ENCODE measurements around the gene KPNB1.

Gene KPNB1

DNA sequence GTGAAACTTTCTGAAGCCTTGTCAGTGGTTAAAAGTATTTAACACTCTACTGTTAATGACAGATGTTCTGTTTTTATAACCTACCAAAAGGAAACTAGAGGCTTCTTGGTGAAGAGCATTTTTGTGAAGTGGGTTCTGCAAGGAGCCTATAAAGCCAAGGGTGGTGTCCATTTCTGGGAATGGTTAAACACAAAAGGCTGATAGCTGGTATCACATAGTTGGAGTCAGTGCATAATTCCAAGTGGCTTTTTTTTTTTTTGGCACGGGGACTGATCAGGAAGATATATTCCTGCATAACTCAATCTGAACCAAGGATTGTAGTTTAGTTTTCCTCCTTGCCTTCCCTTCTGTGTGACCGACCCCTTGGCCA, 27.6 kb upstream of the KPNB1 start:
- Histone ChIP-seq H3K27ac (replicated peaks) (no peak overlapping the region), H3K27me3 (ENCODE audit: insufficient read depth, poor library complexity, severe bottlenecking) (no peaks in the 10 kb centered on the region), H3K4me3 (replicated peaks; ENCODE audit: insufficient read depth, low read length) (no peak overlapping the region)
- DNase-seq (ENCODE audit: low read depth in 1 of 2, low spot score in 1 of 2): no peak
- TF ChIP-seq, protein P1, sequence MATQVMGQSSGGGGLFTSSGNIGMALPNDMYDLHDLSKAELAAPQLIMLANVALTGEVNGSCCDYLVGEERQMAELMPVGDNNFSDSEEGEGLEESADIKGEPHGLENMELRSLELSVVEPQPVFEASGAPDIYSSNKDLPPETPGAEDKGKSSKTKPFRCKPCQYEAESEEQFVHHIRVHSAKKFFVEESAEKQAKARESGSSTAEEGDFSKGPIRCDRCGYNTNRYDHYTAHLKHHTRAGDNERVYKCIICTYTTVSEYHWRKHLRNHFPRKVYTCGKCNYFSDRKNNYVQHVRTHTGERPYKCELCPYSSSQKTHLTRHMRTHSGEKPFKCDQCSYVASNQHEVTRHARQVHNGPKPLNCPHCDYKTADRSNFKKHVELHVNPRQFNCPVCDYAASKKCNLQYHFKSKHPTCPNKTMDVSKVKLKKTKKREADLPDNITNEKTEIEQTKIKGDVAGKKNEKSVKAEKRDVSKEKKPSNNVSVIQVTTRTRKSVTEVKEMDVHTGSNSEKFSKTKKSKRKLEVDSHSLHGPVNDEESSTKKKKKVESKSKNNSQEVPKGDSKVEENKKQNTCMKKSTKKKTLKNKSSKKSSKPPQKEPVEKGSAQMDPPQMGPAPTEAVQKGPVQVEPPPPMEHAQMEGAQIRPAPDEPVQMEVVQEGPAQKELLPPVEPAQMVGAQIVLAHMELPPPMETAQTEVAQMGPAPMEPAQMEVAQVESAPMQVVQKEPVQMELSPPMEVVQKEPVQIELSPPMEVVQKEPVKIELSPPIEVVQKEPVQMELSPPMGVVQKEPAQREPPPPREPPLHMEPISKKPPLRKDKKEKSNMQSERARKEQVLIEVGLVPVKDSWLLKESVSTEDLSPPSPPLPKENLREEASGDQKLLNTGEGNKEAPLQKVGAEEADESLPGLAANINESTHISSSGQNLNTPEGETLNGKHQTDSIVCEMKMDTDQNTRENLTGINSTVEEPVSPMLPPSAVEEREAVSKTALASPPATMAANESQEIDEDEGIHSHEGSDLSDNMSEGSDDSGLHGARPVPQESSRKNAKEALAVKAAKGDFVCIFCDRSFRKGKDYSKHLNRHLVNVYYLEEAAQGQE (IDR thresholded peaks at IDR 0.05; ENCODE audit: insufficient replicate concordance, low read depth): no peak
- TF ChIP-seq GABPA (IDR thresholded peaks at IDR 0.05; ENCODE audit: low read depth) (no peak), CTCF (IDR thresholded peaks at IDR 0.05; ENCODE audit: insufficient read depth, low read length) (no peak), POLR2AphosphoS5 (IDR thresholded peaks at IDR 0.05; ENCODE audit: low read depth) (no peak), SPI1 (IDR thresholded peaks at IDR 0.05; ENCODE audit: borderline replicate concordance, low read depth) (no peak)

DNA sequence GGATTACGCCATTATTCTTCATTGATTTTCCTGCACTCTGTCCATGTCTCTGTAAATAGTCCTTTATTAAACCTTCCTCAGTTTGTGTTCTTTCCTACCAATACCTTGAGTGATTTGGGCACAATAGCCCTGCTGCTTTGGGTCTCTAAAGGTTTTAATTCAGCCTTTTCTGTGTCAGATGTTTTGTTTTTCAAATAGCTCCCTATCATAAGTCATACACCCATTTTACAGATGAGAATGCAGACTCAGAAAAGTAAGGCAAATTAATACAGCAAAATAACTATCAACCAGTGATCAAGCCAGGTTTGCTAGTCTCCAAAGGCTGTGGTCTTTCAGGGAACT, 25.0 kb upstream of the KPNB1 start:
- no peak overlapping the region for H3K4me3 ChIP-seq (replicated peaks; ENCODE audit: insufficient read depth, low read length)
- TF ChIP-seq, protein P1 (IDR thresholded peaks at IDR 0.05; ENCODE audit: insufficient replicate concordance, low read depth): no peak
- TF ChIP-seq CTCF (IDR thresholded peaks at IDR 0.05; ENCODE audit: insufficient read depth, low read length) (no peak), GABPA (IDR thresholded peaks at IDR 0.05; ENCODE audit: low read depth) (no peak), POLR2AphosphoS5 (IDR thresholded peaks at IDR 0.05; ENCODE audit: low read depth) (no peak), SPI1 (IDR thresholded peaks at IDR 0.05; ENCODE audit: borderline replicate concordance, low read depth) (no peak)
- no peaks in the 10 kb centered on the region for H3K27me3 ChIP-seq (ENCODE audit: insufficient read depth, poor library complexity, severe bottlenecking)
- H3K27ac ChIP-seq (replicated peaks): no peak overlapping the region
- no peak for DNase-seq (ENCODE audit: low read depth in 1 of 2, low spot score in 1 of 2)

DNA sequence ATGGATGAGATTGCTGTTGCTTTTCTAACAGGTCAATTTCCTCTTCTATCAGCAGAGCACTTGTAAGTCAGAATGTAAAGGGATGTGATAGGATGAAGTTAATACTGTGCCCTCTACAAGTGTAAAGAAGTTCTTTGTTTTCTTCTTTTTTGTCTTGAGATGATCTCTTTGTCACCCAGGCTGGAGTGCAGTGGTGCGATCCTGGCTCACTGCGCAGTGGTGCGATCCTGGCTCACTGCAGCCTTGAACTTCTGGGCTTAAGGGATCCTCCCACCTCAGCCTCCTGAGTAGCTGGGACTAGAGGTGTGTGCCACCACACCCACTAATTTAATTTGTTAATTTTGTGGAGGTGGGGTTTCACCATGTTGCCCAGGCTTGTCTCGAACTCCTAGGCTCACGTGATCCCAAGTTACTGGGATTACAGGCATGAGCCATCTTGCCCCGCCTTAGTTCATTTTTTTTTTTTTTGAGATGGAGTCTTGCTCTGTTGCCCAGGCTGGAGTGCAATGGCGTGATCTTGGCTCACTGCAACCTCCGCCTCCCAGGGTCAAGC, 21.6 kb upstream of the KPNB1 start:
- Histone ChIP-seq H3K27ac (replicated peaks) (no peak overlapping the region), H3K27me3 (ENCODE audit: insufficient read depth, poor library complexity, severe bottlenecking) (no peaks in the 10 kb centered on the region), H3K4me3 (replicated peaks; ENCODE audit: insufficient read depth, low read length) (no peak overlapping the region)
- no peak for DNase-seq (ENCODE audit: low read depth in 1 of 2, low spot score in 1 of 2)
- TF ChIP-seq, protein P1 (IDR thresholded peaks at IDR 0.05; ENCODE audit: insufficient replicate concordance, low read depth): no peak
- TF ChIP-seq SPI1 (IDR thresholded peaks at IDR 0.05; ENCODE audit: borderline replicate concordance, low read depth): no peak
- TF ChIP-seq CTCF (IDR thresholded peaks at IDR 0.05; ENCODE audit: insufficient read depth, low read length): no peak
- TF ChIP-seq POLR2AphosphoS5 (IDR thresholded peaks at IDR 0.05; ENCODE audit: low read depth): no peak
- TF ChIP-seq GABPA (IDR thresholded peaks at IDR 0.05; ENCODE audit: low read depth): no peak
